Kidney capillary endothelial cell (primary cell): ENCODE results near the gene CRB2.

ENCODE experiments used
- DNase-seq: peaks from one replicate; pipeline ENCODE4 v3.0.0-alpha.2; 2018; ENCODE audit warnings: low spot score

Gene CRB2

GRCh38 chr9:123355761-123356431, at the start of gene CRB2:
TSS of gene CRB2 (plus strand) at chr9:123356197. CDS start at chr9:123356261, 64 bp downstream.
- no peak for DNase-seq

- no peak for DNase-seq
Measured at GRCh38 chr9:123309611-123310010, 46.4 kb upstream of the CRB2 start.

- no peak for DNase-seq
Measured at GRCh38 chr9:123310551-123311249, 45.3 kb upstream of the CRB2 start.

GRCh38 chr9:123311250-123311752, 44.7 kb upstream of the CRB2 start:
- DNase-seq: no peak

- DNase-seq: no peak
Measured at GRCh38 chr9:123312306-123312877, 43.6 kb upstream of the CRB2 start.

- DNase-seq: no peak
Measured at GRCh38 chr9:123314617-123315016, 41.4 kb upstream of the CRB2 start.

GRCh38 chr9:123315635-123316034, 40.4 kb upstream of the CRB2 start:
- no peak for DNase-seq

- no peak for DNase-seq
Measured at GRCh38 chr9:123316053-123316718, 39.8 kb upstream of the CRB2 start.

- DNase-seq: no peak
Measured at GRCh38 chr9:123318202-123318601, 37.8 kb upstream of the CRB2 start.

GRCh38 chr9:123318961-123319421, 37.0 kb upstream of the CRB2 start:
- no peak for DNase-seq

- DNase-seq: no peak
Measured at GRCh38 chr9:123319541-123320339, 36.3 kb upstream of the CRB2 start.

- no peak for DNase-seq
Measured at GRCh38 chr9:123320814-123321213, 35.2 kb upstream of the CRB2 start.

GRCh38 chr9:123321616-123322272, 34.3 kb upstream of the CRB2 start:
- no peak for DNase-seq

GRCh38 chr9:123322273-123323195, 33.5 kb upstream of the CRB2 start:
- DNase-seq: no peak

- DNase-seq: no peak
Measured at GRCh38 chr9:123323196-123324013, 32.6 kb upstream of the CRB2 start.

GRCh38 chr9:123324767-123325183, 31.2 kb upstream of the CRB2 start:
- DNase-seq: no peak

GRCh38 chr9:123326187-123326586, 29.8 kb upstream of the CRB2 start:
- DNase-seq: no peak

GRCh38 chr9:123326662-123327093, 29.3 kb upstream of the CRB2 start:
- DNase-seq: no peak

- DNase-seq: no peak
Measured at GRCh38 chr9:123327697-123328100, 28.3 kb upstream of the CRB2 start.
